ENCODE results near the gene HERPUD1. TPM values are rescaled to one million over a fixed set of nuclear protein-coding genes. Genes with fewer than 3 reads are reported as not detected.
A peak's percentile ranks its signal among the peaks of the same experiment; 100 is the strongest.

Gene HERPUD1
- total RNA-seq, 1 donor from 2014 or later = 110 TPM

DNA sequence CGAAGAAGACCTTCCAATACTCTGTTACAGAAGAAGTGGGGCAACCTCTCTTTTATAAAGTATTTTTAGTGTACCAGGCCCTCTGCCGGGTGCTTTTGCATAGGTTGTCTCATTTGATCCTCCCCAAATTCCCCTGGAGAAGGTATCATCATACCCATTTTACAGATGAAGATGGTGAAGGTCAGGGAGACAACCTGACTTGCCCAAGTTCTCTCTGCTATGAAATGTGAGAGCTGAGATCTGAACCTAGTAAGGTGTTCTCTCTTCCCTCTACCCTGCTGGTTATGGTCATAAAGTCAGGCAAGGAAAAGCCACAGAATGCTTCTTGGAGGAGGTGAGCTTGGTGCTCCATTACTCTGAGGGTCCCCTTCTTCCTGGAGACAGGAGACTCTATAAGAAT is 28.1 kb upstream of the HERPUD1 start:
- Histone ChIP-seq H3K4me3 (ENCODE audit: low read depth, low read length) (no peak overlapping the region), H3K36me3 (ENCODE audit: control insufficient read depth, insufficient read depth, low read length) (no peaks in the 10 kb centered on the region), H3K27me3 (ENCODE audit: control insufficient read depth, insufficient read depth, low read length) (peaks cover 2% of the 10 kb centered on the region)
- FAIRE-seq = no peak
- TF ChIP-seq, protein P1, sequence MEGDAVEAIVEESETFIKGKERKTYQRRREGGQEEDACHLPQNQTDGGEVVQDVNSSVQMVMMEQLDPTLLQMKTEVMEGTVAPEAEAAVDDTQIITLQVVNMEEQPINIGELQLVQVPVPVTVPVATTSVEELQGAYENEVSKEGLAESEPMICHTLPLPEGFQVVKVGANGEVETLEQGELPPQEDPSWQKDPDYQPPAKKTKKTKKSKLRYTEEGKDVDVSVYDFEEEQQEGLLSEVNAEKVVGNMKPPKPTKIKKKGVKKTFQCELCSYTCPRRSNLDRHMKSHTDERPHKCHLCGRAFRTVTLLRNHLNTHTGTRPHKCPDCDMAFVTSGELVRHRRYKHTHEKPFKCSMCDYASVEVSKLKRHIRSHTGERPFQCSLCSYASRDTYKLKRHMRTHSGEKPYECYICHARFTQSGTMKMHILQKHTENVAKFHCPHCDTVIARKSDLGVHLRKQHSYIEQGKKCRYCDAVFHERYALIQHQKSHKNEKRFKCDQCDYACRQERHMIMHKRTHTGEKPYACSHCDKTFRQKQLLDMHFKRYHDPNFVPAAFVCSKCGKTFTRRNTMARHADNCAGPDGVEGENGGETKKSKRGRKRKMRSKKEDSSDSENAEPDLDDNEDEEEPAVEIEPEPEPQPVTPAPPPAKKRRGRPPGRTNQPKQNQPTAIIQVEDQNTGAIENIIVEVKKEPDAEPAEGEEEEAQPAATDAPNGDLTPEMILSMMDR (IDR thresholded peaks at IDR 0.05; ENCODE audit: insufficient read depth, low read length, severe bottlenecking) = no peak
- no peak for DNase-seq (ENCODE audit: low read depth)

DNA sequence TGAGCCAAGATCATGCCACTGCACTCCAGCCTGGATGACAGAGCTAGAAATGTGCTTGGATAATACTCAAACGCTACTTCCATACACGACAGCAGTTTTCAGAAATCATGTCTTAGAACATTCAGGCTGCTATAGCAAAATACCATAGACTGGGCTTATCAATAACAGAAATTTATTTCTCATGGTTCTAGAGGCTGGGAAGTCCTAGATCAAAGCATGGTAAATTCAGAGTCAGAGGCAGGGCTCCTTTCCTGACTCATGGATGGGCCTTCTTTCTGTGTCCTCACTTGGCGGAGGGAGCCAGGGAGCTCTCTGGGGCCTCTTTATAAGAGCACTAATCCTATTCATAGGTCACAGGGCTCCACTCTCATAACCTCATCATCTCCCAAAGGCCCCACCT is 24.5 kb upstream of the HERPUD1 start:
- TF ChIP-seq, protein P1 (IDR thresholded peaks at IDR 0.05; ENCODE audit: insufficient read depth, low read length, severe bottlenecking) = no peak
- DNase-seq (ENCODE audit: low read depth) (no peak), FAIRE-seq (no peak)
- Histone ChIP-seq H3K27me3 (ENCODE audit: control insufficient read depth, insufficient read depth, low read length) (no peaks in the 10 kb centered on the region), H3K36me3 (ENCODE audit: control insufficient read depth, insufficient read depth, low read length) (no peaks in the 10 kb centered on the region), H3K4me3 (ENCODE audit: low read depth, low read length) (no peak overlapping the region)

DNA sequence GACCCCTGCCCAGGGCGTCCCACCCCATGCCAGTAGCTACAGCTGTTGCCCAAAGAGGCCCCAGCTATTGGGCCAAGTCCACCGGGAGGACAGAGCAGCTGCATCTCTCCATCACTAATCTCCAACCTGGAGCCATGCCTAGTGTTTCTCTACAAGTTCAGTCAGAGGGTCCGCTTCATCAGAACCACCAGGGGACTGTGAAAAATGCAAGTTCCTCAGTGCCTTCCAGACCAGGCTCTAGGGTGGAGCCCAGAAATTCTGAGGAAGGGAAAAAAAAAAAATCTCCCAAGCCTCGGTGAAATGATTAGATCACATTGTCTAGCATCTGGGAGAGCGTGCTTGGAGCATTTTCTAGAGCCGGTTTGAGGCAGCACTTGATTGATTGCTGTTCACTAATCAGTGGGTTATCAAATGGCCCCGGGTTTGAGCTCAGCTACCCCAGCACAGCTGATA is 22.4 kb upstream of the HERPUD1 start:
- no peak for FAIRE-seq
- Histone ChIP-seq H3K36me3 (ENCODE audit: control insufficient read depth, insufficient read depth, low read length) (no peaks in the 10 kb centered on the region), H3K4me3 (ENCODE audit: low read depth, low read length) (no peak overlapping the region), H3K27me3 (ENCODE audit: control insufficient read depth, insufficient read depth, low read length) (no peaks in the 10 kb centered on the region)
- no peak for DNase-seq (ENCODE audit: low read depth)
- TF ChIP-seq, protein P1 (IDR thresholded peaks at IDR 0.05; ENCODE audit: insufficient read depth, low read length, severe bottlenecking) = no peak

DNA sequence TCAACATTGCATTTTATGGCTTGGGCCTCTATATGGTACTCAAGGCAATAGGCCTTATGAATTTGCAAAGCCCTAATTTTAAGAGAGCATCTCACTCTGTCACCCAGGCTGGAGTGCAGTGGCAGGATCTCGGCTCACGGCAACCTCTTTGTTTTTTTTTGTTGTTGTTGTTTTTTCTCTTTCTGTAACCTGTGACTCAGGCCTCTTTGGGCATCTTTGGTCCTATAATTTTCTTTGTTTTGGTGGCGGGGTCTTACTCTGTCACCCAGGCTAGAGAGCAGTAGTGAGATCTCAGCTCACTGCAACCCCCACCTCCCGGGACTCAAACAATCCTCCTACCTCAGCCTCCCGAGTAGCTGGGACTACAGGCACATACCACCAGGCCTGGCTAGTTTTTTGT is 21.8 kb upstream of the HERPUD1 start:
- DNase-seq (ENCODE audit: low read depth) (no peak), FAIRE-seq (no peak)
- Histone ChIP-seq H3K4me3 (ENCODE audit: low read depth, low read length) (no peak overlapping the region), H3K36me3 (ENCODE audit: control insufficient read depth, insufficient read depth, low read length) (no peaks in the 10 kb centered on the region), H3K27me3 (ENCODE audit: control insufficient read depth, insufficient read depth, low read length) (no peaks in the 10 kb centered on the region)
- TF ChIP-seq, protein P1 (IDR thresholded peaks at IDR 0.05; ENCODE audit: insufficient read depth, low read length, severe bottlenecking) = no peak

DNA sequence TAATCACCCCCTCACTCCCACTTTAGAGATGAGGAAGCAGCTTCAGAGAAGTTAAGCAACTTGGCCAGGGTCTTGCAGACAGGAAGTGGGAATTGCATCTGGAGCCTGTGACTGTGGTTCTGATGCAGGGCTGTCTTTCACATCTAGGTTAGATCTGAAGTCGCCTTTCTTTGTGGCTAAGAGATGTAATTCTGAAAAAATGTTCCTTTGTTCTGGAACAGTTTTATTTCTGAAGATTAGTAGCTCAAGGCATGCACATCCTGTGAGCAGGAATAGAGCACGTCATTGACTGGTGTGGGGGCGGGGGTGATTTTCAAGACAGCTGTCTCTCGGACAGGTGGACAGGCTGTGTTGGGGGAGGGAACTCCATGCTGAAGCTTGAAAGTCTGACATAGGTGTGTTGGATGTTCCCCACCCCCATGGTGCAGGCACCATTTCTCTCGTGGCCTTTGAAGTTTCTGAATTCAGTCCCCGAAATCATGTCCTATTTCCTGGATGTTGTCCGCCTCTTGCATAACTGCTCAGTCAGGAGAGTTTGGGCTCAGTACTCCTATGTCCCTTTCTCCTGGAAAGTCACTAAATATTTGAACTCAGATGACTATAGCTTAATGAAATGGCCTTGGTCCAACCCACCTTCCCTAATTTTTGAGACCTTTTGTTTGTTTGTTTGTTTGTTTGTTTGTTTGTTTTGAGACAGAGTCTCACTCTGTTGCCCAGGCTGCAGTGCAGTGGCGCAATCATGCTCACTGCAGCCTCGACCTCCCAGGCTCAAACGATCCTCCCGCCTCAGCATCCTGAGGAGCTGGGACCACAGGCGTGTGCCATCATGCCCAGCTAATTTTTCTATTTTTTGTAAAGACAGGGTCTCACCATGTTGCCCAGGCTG is 21.0 kb upstream of the HERPUD1 start:
- DNase-seq (ENCODE audit: low read depth) (peak; percentile 79), FAIRE-seq (no peak)
- no peaks in the 10 kb centered on the region for H3K27me3 ChIP-seq (ENCODE audit: control insufficient read depth, insufficient read depth, low read length)
- H3K4me3 ChIP-seq (ENCODE audit: low read depth, low read length) = no peak overlapping the region
- H3K36me3 ChIP-seq (ENCODE audit: control insufficient read depth, insufficient read depth, low read length) = no peaks in the 10 kb centered on the region
- TF ChIP-seq, protein P1 (IDR thresholded peaks at IDR 0.05; ENCODE audit: insufficient read depth, low read length, severe bottlenecking) = no peak
